Hippocampal formation (tissue), 2 donors: ENCODE measurements around the gene STK40.

Source experiments
- DNase-seq, 2 donors: peaks; one replicate each; lab custom pipeline; 2025; lab: John Stamatoyannopoulos, UW

Gene STK40

GRCh38 chr1:36343651-36344394, 41.9 kb downstream of the STK40 start:
- no peak for DNase-seq

- DNase-seq = peak in 1 of 2 donors; percentile 16
Observed at GRCh38 chr1:36342426-36343185, 43.1 kb downstream of the STK40 start.

- no peak for DNase-seq
Observed at GRCh38 chr1:36341626-36342320, 44.0 kb downstream of the STK40 start.

GRCh38 chr1:36339615-36340014, 46.1 kb downstream of the STK40 start:
- no peak for DNase-seq

- no peak for DNase-seq
Observed at GRCh38 chr1:36339215-36339614, 46.5 kb downstream of the STK40 start.

GRCh38 chr1:36337830-36338229, 47.9 kb downstream of the STK40 start:
- no peak for DNase-seq

GRCh38 chr1:36330940-36331339, 54.8 kb downstream of the STK40 start:
- DNase-seq = no peak

- no peak for DNase-seq
Observed at GRCh38 chr1:36329817-36330216, 55.9 kb downstream of the STK40 start.

GRCh38 chr1:36328713-36329112, 57.0 kb downstream of the STK40 start:
- DNase-seq = no peak

GRCh38 chr1:36328088-36328480, 57.6 kb downstream of the STK40 start:
- no peak for DNase-seq

GRCh38 chr1:36327421-36328087, 58.2 kb downstream of the STK40 start:
- no peak for DNase-seq

GRCh38 chr1:36326499-36326898, 59.2 kb downstream of the STK40 start:
- DNase-seq = no peak

- DNase-seq = no peak
Observed at GRCh38 chr1:36324353-36324703, 61.4 kb downstream of the STK40 start.

GRCh38 chr1:36323636-36324352, 61.9 kb downstream of the STK40 start, which contains the start of gene EVA1B:
Gene EVA1B (minus strand): TSS chr1:36323645. CDS start chr1:36323037, 608 bp downstream.
- peak in 1 of 2 donors; percentile 42 for DNase-seq

GRCh38 chr1:36322786-36323635, 62.7 kb downstream of the STK40 start:
- no peak for DNase-seq

GRCh38 chr1:36322041-36322785, 63.5 kb downstream of the STK40 start:
- DNase-seq = no peak

- DNase-seq = no peak
Observed at GRCh38 chr1:36321119-36321951, 64.4 kb downstream of the STK40 start.

GRCh38 chr1:36320767-36321118, 65.0 kb downstream of the STK40 start:
- DNase-seq = no peak

GRCh38 chr1:36320291-36320761, 65.4 kb downstream of the STK40 start:
- DNase-seq = no peak
